CD4-positive, alpha-beta T cell treated with Interleukin-1 beta for 1 hour (primary cell): ENCODE measurements around the gene PEAK3.
A peak's percentile ranks its signal among the peaks of the same experiment; 100 is the strongest.

ENCODE experiments used
- DNase-seq, 2 donors: peaks; one replicate each; pipeline ENCODE4 v3.0.0-alpha.2; 2020 to 2022

PEAK3 gene

DNA sequence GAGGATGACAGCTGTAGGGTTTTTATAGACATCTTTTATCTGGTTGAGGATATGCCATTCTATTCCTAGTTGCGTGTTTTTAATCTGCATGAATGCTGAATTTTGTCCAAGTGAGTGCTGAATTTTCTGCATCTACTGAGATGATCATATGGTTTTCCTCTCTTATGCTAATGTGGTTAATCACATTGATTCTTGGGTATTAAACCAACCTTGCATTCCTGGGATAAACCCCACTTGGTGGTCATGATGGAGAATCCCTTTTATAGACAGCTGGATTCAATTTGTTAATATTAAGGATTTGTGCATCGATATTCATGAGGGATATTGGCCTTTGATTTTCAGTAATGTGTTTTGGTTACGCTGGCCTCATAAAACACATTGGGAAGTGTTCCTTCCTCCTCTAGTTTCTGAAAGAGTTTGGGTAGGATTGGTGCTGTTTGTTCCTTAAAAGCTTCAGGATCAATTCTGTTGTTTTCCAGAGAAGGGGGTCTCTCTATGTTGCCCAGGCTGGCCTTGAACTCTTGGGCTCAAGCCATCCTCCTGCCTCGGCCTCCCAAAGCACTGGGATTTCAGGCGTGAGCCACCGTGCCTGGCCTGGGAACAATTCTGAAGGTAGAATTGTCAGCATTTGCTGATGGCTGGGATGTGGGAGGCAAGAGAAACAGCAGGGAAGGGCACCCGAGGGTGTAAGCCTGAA, 33.3 kb upstream of the PEAK3 start:
- DNase-seq, result no peak

DNA sequence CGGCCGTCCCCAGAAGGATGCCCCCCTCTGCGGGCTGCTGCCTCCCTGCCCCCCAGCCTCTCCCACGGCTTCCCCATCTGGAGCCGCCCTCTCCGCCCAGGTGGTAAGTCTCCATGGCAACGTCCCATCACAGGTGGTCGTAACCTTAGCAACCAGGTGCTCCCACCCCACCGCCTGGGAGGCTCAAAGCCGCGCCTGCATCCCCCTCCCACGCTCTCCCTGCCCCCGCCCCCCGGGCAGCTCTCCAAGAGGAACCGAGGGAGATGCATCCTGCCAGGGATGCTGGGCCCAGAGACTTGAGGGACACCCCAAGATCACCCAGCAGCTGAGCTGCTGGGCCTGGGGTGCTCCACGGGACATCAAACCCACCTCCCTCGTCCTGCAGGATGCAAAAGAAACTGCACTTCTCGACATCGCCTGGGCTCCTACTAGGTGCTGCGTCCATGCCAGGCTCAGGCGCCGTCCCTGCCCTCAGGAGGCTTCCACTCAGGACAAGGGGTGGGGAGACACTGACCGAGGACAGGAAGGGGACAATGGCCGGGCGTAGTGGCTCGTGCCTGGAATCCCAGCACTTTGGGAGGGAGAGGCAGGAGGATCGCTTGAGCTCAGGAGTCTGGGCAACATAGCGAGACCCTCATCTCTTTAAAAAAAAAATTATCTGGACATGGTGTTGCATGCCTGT, 31.0 kb upstream of the PEAK3 start:
- no peak for DNase-seq

- DNase-seq, result no peak
These were observed 29.1 kb upstream of the PEAK3 start for GRCh38 chr19:2311093-2311492.

DNA sequence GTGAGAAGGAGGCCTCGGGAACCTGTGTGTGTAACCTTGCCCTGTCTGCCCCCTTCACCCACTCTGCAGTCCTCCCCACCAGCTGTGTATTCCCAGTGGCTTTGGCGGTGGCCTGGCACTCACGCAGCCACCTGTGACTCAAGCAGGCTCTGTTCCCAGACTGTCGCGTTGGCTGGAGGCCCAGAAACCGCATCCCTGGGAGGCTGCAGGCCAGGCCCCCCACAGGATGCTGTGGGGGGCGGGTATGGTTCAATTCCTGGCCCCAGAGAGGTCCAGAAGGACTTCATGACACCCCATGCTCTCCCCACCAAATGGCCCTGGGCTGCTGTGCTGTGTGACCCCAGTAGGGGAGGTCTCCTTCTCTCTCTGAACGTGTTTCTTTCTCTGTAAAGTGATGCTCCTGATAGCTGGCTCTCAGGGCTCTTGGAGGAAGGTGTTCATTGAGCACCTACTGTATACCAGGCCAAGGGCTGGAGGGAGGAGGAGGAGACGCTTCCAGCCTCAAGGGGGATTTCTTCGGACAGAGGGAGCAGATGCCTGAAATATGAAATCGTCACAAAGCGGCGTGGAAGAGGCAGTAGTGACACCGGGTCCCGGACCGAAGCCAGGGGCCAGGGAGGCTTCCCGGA, 27.9 kb upstream of the PEAK3 start:
- DNase-seq, result no peak

DNA sequence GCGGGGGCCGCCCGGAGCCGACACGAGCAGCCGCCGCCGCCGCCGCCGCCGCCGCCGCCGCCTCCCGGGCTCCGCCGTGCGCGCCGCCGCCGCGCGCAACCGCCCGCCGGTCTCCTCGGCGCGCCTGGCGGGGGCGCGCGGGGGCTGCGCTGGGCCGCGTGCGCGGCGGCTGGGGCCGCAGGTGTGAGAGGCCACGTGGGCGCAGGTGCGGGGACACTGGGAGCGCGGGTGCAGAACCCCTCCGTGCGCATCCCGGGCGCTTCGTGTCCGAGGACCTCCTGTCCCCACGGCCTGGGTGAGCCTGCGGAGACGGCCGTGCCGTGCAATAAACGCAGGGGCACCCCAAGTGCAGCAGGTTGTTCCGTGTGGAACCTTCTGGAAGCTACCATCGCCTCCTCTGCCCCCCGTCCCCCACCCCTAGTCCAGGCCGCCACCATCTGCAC, 26.2 kb upstream of the PEAK3 start, which contains the start of gene LINGO3:
Gene LINGO3, minus strand, starts transcription at position 41 of the 443 bp plus-strand sequence. CDS start 16,378 bp downstream, outside the sequence.
- DNase-seq, result no peak

- DNase-seq, result no peak
These were observed 25.6 kb upstream of the PEAK3 start for GRCh38 chr19:2307518-2308012.

- DNase-seq, result no peak
These were observed 25.0 kb upstream of the PEAK3 start for GRCh38 chr19:2306971-2307370.

- no peak for DNase-seq
These were observed 24.4 kb upstream of the PEAK3 start for GRCh38 chr19:2306281-2306806.

GRCh38 chr19:2305452-2306280, 23.7 kb upstream of the PEAK3 start:
- DNase-seq, result no peak

GRCh38 chr19:2303211-2303798, 21.3 kb upstream of the PEAK3 start:
- DNase-seq, result no peak

- DNase-seq, result peak in 1 of 2 donors; percentile 68
These were observed 20.6 kb upstream of the PEAK3 start for GRCh38 chr19:2302319-2303210.

- DNase-seq, result no peak
These were observed 18.6 kb upstream of the PEAK3 start for GRCh38 chr19:2300533-2300932.

- DNase-seq, result no peak
These were observed 14.2 kb upstream of the PEAK3 start for GRCh38 chr19:2296141-2296540.

DNA sequence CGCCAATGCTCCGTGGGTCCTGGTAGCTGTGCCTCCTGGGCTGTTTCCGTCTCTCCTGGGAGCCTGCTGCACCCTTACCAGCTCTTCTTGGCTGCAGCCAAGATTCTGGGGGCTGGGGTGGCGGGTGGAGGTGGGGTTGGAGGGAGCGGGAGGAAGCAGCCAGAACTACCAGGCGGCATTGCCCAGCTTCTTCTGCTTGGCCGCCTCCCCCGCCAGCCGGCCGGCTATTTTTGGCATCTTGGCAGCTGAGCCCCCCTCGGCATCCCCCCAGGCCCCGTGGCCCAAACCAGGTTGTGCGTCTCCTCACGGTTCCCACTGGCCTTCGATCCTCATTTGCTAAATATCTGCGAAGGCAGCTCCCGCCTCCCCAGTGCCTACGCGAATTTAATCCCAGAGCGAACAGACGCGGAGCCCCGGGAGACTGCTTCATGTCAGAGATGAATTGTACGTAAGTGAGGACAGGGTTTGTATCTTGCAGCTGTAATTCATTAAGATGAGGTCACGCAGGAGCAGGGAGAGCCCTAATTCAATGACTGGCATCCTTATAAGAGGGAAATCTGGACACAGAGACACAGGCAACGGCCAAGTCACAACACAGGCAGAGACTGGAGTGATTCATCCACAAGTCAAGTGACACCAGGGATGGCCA, 12.8 kb upstream of the PEAK3 start:
- no peak for DNase-seq

DNA sequence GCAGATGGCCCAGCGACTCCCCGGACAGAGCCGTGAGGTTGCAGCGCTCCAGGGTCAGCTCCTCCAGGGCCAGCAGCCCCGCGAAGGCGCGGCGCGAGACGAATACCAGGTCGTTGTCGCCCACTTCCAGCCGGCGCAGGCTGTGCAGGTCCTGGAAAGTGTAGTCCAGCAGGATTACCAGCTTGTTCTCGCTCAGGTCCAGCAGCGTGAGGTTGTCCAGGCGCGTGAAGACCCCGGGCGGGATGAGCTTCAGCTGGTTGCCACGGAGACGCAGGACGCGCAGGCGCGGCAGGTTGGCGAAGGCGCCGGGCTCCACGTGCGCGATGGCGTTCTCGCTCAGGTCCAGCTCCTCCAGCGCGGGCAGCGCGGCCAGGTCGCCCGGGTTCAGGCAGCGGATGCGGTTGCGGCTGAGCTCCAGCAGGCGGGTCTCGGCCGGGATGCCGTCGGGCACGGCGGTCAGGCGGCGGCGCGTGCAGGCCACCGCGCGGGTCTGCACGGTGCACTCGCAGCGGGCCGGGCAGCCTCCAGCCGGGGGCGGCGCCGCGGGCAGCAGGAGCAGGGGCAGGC, 9.3 kb upstream of the PEAK3 start:
- DNase-seq, result no peak

- DNase-seq, result no peak
These were observed 8.6 kb upstream of the PEAK3 start for GRCh38 chr19:2290441-2291184.

DNA sequence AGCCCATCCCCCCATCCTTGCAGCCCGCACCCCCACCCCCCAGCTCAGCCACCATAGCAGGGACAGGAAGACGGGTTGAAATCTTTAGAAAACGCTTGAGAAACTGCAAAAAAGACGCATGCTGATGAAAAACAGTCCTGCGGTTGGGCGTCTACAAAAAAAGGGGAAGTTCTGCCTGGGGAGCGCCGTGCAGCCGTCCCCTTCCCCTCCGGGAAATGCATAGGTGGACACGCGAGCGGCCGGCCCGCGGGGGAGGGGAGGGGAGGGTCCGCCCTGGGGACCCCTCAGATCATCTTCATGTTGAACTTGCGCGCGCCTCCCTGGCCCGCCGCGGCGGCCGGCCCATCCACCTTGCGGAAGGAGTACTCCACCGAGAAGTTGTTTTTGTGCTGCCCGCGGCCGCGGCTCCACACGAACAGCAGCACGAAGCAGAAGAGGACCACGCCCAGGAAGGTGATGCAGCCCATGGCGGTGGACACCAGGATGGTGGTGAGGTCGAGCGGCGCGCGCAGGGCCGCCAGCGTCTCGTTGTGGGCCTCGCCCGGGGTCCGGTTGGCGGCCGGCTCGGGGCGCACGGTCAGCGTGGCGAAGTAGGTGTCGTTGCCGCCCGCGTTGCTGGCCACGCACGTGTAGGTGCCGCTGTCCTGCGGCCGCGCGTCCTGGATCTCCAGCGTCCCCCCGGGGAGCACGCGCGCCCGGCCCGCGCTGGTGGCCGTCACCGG, 7.9 kb upstream of the PEAK3 start:
- peak; percentile 57 to 75 for DNase-seq

GRCh38 chr19:2288818-2289713, 7.1 kb upstream of the PEAK3 start:
- DNase-seq, result peak in 1 of 2 donors; percentile 27
